ENCODE results near the gene AKT3. TPM values are rescaled to one million over a fixed set of nuclear protein-coding genes. Genes with fewer than 3 reads are reported as not detected.

The AKT3 gene
- total and polyA plus RNA-seq, 2 of the 8 experiments (the other 6 are each of a cell fraction or from before 2014, with no cell fraction given) = 6.0 to 36.4 TPM

- Histone ChIP-seq H3K4me3 (ENCODE audit: extremely low read depth in 1 of 4, insufficient read depth in 2 of 4, low read depth in 3 of 4, low read length in 4 of 4) (no peak overlapping the region), H3K27me3 (replicated peaks in 1 of 4; ENCODE audit: control insufficient read depth in 3 of 4, extremely low read depth in 1 of 4, insufficient read depth in 3 of 4, low read length in 3 of 4) (no peaks in the 10 kb centered on the region), H3K4me1 (replicated peaks in 1 of 4; ENCODE audit: control insufficient read depth in 3 of 4, insufficient read depth in 4 of 4, low read length in 3 of 4) (peaks cover 0 to 3% (median 0%) of the 10 kb centered on the region in 4 experiments; a peak in 1 of 7 replicates), H3K36me3 (ENCODE audit: control insufficient read depth in 2 of 4, insufficient read depth in 4 of 4, low read length in 3 of 4) (no peaks in the 10 kb centered on the region; a peak in 2 of 8 replicates), H3K56ac (replicated peaks; ENCODE audit: insufficient read length, low read depth, low read length) (no peak overlapping the region), H3K4me2 (ENCODE audit: insufficient read depth in 1 of 2, low read depth in 2 of 2, low read length in 2 of 2) (no peak overlapping the region), H3K9me3 (ENCODE audit: insufficient read depth in 2 of 2, low read depth in 1 of 2, low read length in 1 of 2) (no peaks in the 10 kb centered on the region), H2AK5ac (ENCODE audit: low read depth, low read length) (no peak overlapping the region), H2BK5ac (ENCODE audit: low read depth, low read length) (no peak overlapping the region), H3K9ac (replicated peaks in 1 of 4; ENCODE audit: extremely low read depth in 1 of 4, low read depth in 3 of 4, low read length in 3 of 4) (no peak overlapping the region), H2BK20ac (ENCODE audit: low read length) (no peak overlapping the region), H2AFZ (ENCODE audit: low read length) (no peak overlapping the region), H2BK120ac (replicated peaks; ENCODE audit: low read depth, low read length) (no peak overlapping the region), H3K23me2 (ENCODE audit: low read depth, low read length) (no peaks in the 10 kb centered on the region; the same call in 1 of the 2 replicates), H3K27ac (ENCODE audit: low read depth, low read length) (no peak overlapping the region), H4K91ac (replicated peaks; ENCODE audit: insufficient read length, low read length) (no peak overlapping the region), H4K8ac (ENCODE audit: extremely low read depth, insufficient read depth, low read length) (no peak overlapping the region), H3K79me1 (ENCODE audit: low read depth, low read length) (no peaks in the 10 kb centered on the region), H3K18ac (ENCODE audit: extremely low read depth, low read length) (no peak overlapping the region), H2BK15ac (ENCODE audit: low read length) (no peak overlapping the region), H3K14ac (ENCODE audit: insufficient read length) (no peak overlapping the region), H3K23ac (ENCODE audit: insufficient read length) (no peak overlapping the region), H3K79me2 (ENCODE audit: control insufficient read depth in 1 of 2, insufficient read depth in 2 of 2, low read length in 2 of 2) (no peaks in the 10 kb centered on the region), H4K5ac (ENCODE audit: insufficient read length, low read depth, low read length) (no peak overlapping the region), H2BK12ac (ENCODE audit: low read depth, low read length) (no peak overlapping the region), H4K20me1 (replicated peaks in 1 of 2; ENCODE audit: control insufficient read depth in 1 of 2, insufficient read depth in 2 of 2, low read length in 2 of 2) (no peaks in the 10 kb centered on the region), H3K4ac (replicated peaks; ENCODE audit: insufficient read length, low read depth, low read length) (no peak overlapping the region)
- TF ChIP-seq SIRT6 (IDR thresholded peaks at IDR 0.05; ENCODE audit: low read length) (no peak), KDM4A (IDR thresholded peaks at IDR 0.05; ENCODE audit: low read depth, low read length, severe bottlenecking) (no peak), SAP30 (IDR thresholded peaks at IDR 0.05; ENCODE audit: insufficient read depth, insufficient replicate concordance, low read length) (no peak)
- FAIRE-seq (no peak), DNase-seq (ENCODE audit: low read depth in 1 of 2, low spot score in 2 of 2) (no peak)
- POLR2A ChIA-PET (ENCODE audit: partially characterized antibody) = no interaction called here
- WGBS, 2 experiments (ENCODE audit: extremely low coverage in 1 of 2, insufficient coverage in 1 of 2, insufficient read length in 1 of 2, insufficient replicate concordance in 2 of 2, low coverage in 1 of 2, low lambda C conversion rate in 2 of 2, missing lambda C conversion rate in 1 of 2) = 100% methylated on average over 1 of the region's 1 CpG; no CpG with 5 or more reads in 1 of the 2 experiments
- CTCF ChIA-PET (ENCODE audit: partially characterized antibody) = no interaction called here
Observed at GRCh38 chr1:243663651-243664050, 186.4 kb downstream of the AKT3 start.

Measured in H1 (cell line).